Posterior cingulate gyrus (tissue), 11 donors: ENCODE data around the gene ADGRB2.
A peak's percentile ranks its signal among the peaks of the same experiment; 100 is the strongest.

Experiments used
- DNase-seq, 10 donors: peaks; one replicate each; pipeline versions ENCODE4 v3.0.0 to v3.0.0-alpha.2; 2020 to 2021; ENCODE audit warnings: mixed read lengths in 3 of 10
- intact Hi-C: fragments of 100-400 bp; cut with DNase I; formaldehyde crosslinking; loops from one replicate; pipeline ENCODE4 v1.15.1; 2023

ADGRB2 gene

GRCh38 chr1:31734582-31735107 lies 29.5 kb downstream of the ADGRB2 start:
- no peak for DNase-seq
- intact Hi-C loops = no loop called here

- peak in 5 of 10 donors; percentile 41 to 92 (median 90) for DNase-seq
These were observed 30.5 kb downstream of the ADGRB2 start for GRCh38 chr1:31733389-31734219.

DNA sequence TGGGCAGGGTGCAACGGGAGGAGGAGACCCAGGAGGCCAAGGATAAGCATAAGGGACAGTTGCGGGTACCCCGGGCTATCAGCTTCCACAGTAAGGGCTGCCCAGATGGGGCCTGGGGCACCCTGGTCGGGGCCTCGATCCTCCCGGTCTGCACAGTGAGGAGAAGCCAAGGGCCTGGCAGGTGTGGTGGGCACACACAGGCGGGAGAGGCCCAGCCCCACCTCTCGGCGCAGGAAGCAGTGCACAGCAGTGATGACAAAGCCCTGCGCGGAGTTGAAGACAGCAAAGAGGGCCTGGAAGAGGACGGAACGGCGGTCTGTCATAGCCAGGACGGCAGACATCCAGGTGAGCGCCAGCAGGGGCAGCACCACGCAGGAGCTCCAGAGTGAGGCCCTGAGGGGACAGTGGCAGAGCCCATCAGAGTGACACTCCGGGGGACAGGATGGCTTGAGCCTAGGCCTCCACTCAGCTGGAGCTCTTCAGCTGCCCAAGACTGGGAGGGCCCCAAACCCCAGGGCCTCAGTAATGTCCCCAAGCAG lies 31.3 kb downstream of the ADGRB2 start:
- peak in 1 of 10 donors; percentile 70 for DNase-seq
- intact Hi-C loops = no loop called here

More at GRCh38 chr1:31733389-31734219, 30.5 kb downstream of the ADGRB2 start:
- intact Hi-C loops = no loop called here

GRCh38 chr1:31732343-31732742 lies 31.8 kb downstream of the ADGRB2 start:
- intact Hi-C loops = no loop called here
- no peak for DNase-seq

- intact Hi-C loops = no loop called here
- no peak for DNase-seq
These were observed 33.0 kb downstream of the ADGRB2 start for GRCh38 chr1:31731049-31731565.

GRCh38 chr1:31730336-31731048 lies 33.6 kb downstream of the ADGRB2 start:
- peak in 1 of 10 donors; percentile 67 for DNase-seq
- intact Hi-C loops = no loop called here

DNA sequence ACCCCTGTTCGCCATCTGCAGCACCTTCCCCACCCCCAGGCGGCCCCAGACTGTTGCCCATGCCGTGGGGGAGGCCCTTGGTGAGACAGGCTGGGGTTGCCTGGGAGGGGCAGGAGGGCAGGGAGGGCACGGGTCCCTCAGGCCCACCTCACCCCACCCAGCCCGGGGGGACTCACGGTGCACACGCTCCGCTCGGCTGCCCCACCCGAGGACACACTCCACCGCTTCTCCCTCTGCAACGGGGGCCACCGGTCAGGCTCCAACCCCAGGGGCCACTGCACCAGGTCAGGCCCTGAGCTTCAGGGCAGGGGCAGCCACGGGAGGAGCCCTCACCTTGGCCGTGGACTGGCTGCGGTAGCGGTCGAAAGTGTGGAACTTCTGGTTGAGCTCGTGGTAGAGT lies 36.3 kb downstream of the ADGRB2 start:
- intact Hi-C loops = no loop called here
- no peak for DNase-seq

DNA sequence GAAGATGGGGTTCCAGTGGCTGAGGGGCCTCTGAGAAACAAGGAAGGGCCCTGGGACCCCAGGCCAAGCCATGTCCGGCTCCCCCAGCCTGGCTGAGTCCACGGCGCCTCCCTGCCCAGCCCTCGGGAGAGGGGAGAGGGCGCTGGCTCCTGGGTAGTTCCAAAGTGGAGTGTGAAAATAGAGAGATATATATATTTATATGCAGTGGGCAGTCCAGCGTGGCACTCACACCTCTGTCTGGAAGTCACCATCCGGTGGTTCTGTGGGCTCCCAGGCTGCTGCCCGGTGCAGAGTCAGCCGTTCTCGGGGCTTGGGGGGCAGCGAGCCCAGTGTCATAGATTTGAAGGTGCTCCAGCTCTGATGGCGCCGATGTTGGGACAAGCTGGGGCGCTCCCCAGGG lies 36.9 kb downstream of the ADGRB2 start:
- no peak for DNase-seq
- intact Hi-C loops = no loop called here

DNA sequence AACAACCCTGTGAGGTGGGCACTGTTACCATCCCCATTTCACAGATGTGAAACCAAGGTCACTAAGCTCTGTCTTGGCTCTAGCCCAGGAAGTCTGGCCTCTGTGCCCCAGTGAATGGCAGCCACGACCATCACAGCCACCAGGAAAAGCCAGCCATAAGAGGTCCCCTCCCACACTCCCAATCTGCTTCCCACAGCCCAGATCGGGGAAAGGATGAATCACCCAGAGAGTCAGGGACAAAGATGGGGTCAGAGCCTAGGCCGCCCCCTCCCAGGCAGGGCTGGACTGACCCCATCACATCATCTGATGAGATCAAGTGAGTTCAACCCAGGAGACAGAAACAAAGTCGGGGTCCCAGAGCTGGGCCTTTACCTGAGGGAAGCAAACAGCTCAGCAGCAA lies 37.4 kb downstream of the ADGRB2 start:
- DNase-seq = no peak
- intact Hi-C loops = no loop called here

- intact Hi-C loops = no loop called here
- DNase-seq = no peak
These were observed 38.2 kb downstream of the ADGRB2 start for GRCh38 chr1:31725777-31726535.

DNA sequence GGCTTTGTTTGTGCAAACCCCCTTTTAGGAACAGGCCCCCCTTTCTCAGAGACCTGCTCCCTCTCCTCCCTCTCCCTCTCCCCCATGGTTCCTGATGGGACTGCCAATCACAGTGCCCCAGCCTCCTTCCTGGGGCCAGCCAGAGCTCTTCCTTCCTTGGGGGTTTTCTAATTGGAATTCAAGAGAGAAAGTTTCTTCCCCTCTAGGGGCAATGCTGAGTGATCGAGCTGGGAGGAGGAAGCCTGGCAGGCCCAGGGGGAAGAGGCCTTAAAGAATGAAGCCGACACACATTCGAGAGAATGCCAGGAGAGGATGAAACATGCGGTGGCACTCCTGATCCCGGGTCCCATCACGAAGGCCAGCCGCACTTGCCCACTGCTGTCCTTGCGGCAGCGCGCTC lies 39.0 kb downstream of the ADGRB2 start:
- DNase-seq = no peak
- intact Hi-C loops = no loop called here

- DNase-seq = peak; percentile 53 to 95 (median 70)
- intact Hi-C loops = no loop called here
These were observed 40.2 kb downstream of the ADGRB2 start for GRCh38 chr1:31723828-31724359.

DNA sequence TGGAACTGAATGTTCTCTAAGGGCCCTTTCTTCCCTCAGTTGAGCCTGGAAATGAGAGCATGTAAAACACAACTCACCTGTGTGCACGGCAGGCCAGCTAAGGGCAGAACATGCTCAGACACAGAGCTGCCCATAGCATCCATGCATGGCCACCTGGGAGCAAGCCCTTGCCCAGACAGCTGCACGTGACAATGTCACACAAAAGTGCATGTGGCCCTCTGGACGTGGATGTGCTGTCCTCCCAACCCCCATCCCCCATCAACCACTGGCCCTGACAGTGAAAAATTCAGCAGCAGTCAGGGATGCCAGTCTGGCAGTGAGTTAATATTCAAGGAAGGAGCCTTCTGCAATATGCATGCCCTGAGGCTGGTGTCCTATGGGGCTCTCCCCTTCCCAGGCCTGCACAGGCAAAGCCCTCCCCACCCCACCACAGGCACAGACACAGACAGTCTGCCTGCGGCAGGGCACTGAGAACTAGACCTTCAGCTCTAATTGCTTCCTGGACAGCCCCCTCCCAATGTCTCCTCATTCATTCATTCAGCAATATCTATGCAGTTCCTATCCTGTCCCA lies 45.7 kb downstream of the ADGRB2 start:
- DNase-seq = no peak
- intact Hi-C loops = loop anchor here (5.0 kb wide), 1 partner anchor 69 kb away; no protein-coding TSS in a partner anchor

DNA sequence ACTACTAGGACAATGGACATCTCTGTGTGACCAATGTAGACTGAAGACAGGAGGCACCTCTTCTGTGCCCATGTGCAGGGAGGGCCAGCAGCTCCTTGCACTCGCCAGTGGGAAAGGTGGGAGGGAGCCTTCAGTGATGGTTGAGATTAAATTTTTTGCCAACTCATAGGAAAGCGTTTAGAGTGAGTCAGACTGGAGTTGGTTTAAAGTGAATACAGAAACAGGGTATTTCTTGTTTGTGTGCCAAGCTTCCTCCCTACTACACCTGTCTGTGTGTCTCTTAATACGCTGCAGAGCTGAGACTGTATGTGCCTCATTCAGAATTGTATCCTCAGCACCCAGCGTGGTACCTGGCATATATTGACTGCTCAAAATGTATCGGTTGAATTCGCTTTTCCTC lies 46.8 kb downstream of the ADGRB2 start:
- intact Hi-C loops = loop anchor here (5.0 kb wide), 1 partner anchor 70 kb away; no protein-coding TSS in a partner anchor
- DNase-seq = no peak

GRCh38 chr1:31715873-31716220 lies 48.3 kb downstream of the ADGRB2 start:
- intact Hi-C loops = loop anchor here (5.0 kb wide), 1 partner anchor 71 kb away; no protein-coding TSS in a partner anchor
- DNase-seq = no peak

DNA sequence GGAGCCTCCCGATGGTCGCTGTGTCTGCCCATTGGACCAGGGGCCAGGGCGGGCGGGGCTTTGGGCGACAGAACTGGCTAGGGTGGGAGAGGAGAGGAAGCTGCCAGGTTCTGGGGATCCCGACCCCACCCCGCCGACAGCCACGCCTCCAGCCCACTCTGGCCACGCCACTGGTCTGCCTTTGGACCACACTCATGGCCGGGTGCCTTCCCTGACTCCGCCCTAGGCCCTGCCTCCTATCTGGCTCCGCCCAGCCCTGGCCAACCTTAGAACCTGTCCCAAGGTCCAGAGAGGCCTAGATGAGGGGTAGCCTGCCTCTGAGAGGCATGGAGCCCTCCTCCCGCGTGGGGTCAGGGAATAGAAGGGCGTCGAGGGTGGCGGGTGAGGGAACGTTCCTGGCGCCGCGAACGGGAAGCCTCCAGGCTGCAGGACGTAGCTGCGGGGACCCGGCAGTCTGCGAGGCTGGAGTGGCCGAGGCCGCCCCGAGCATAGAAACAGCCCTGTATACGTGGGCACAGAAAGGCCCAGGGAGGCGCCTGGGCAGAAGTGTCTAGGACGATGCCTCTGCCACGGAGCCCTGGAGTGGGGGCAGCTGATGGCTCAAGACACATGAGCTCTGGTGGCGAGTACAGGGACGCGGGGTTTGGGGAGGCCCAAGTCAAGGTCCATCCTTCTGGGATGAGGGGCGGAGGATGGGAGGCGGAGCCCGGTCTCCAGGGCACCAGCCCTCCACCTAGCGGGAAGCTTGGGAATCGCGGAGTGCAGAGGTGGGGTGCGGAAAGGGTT lies 48.9 kb downstream of the ADGRB2 start:
- intact Hi-C loops = loop anchor here (5.0 kb wide), 1 partner anchor 72 kb away; no protein-coding TSS in a partner anchor
- DNase-seq = peak; percentile 55 to 96 (median 77)

DNA sequence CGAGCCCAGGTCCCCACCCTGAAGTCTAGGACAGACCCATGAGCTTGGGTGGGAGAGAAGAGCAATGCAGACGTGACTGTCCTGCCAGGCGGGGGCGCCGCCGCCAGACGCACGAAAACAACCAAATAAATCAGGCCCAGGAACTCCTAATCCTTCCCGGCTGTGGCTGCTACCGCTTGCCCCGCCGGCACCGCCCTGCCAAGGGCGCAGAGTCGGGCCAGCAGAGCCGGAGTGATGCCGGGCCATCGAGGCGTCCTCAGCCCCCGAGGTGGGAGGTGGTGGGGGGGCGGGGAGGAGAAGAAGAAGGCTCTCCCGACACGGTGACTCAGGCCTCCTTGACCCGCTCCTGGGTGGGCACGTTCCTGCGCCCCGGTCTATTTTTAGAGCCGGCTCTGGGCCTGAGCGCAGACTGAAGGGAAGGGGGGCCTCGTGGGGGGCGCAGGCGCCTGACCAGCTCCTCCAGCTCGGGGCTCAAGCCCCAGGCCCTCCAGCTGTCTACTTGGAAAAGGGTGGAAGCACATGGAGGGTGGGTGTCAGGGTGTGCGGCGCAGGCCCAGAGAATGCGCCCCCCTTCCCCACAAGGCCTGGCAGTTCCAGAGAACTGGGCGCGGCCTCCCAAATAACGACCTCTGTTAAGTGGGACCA lies 49.6 kb downstream of the ADGRB2 start:
- peak in 2 of 10 donors; percentile 52 to 91 for DNase-seq
- intact Hi-C loops = loop anchor here (5.0 kb wide), 1 partner anchor 73 kb away; no protein-coding TSS in a partner anchor

DNA sequence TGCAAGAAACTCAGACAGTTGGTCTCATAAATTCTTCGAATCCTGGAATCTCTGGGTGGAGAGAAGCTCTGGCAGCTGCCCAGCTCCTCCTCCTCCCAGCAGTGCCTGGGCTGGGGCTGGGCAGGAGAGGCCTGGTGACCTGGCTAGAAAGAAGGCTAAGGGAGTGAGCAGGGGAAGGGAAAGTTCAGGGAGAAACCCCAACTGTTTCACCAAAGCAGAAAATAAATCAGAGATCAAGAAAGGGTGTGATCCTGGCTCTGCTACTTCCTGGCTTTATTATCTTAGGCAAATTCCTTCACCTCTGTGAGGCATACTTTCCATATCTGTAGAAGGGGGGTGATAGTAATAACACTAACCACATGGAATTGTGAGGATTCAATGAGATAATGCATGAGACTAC lies 51.5 kb downstream of the ADGRB2 start:
- DNase-seq = no peak
- intact Hi-C loops = no loop called here
